ENCODE results near the gene SMCO1. TPM values are rescaled to one million over a fixed set of nuclear protein-coding genes. Genes with fewer than 3 reads are reported as not detected.

Gene SMCO1
- total and polyA plus RNA-seq, 2 experiments from 2014 or later = not detected

DNA sequence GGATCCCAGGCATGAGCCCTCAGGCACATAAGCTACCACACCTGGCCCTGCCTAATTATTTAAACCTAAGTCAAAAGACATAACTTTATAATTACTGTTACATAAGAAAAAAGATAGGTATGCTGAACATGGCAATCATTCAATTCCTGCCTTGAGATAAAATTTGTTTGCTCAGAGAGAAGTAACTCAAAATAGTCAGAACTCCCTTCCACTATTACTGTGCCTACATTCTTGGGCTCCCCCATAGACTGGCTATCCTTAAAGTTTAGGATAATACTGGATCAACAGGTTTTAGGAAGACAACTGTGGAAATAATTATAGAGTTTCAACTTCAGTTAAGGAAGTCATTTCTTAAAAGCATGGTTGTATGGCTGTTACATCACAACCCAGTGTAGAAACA lies 43.3 kb upstream of the SMCO1 start:
- H3K27ac ChIP-seq (ENCODE audit: low read depth) = no peak overlapping the region
- H3K36me3 Mint-ChIP-seq (ENCODE audit: low read depth) = no peaks in the 10 kb centered on the region; the same call in 2 of the 3 replicates
- no peaks in the 10 kb centered on the region for H3K27me3 Mint-ChIP-seq (ENCODE audit: insufficient read depth, low read depth, poor library complexity)
- H3K4me1 ChIP-seq (ENCODE audit: insufficient read depth) = no peaks in the 10 kb centered on the region
- H3K9me2 ChIP-seq (ENCODE audit: insufficient read depth) = no peaks in the 10 kb centered on the region
- no peak for ATAC-seq
- H4K20me1 ChIP-seq (replicated peaks; ENCODE audit: insufficient read depth) = peaks cover 3% of the 10 kb centered on the region
- DNase-seq (ENCODE audit: low spot score) = no peak
- no peak overlapping the region for H3K4me3 ChIP-seq
- TF ChIP-seq ZNF114 (CRISPR knock-in tag; IDR thresholded peaks at IDR 0.05) (no peak), NANOG (IDR thresholded peaks at IDR 0.05; ENCODE audit: borderline replicate concordance) (no peak), EZH2phosphoT487 (IDR thresholded peaks at IDR 0.05; ENCODE audit: unreplicated experiment) (no peak)
- TF ChIP-seq, protein P1, sequence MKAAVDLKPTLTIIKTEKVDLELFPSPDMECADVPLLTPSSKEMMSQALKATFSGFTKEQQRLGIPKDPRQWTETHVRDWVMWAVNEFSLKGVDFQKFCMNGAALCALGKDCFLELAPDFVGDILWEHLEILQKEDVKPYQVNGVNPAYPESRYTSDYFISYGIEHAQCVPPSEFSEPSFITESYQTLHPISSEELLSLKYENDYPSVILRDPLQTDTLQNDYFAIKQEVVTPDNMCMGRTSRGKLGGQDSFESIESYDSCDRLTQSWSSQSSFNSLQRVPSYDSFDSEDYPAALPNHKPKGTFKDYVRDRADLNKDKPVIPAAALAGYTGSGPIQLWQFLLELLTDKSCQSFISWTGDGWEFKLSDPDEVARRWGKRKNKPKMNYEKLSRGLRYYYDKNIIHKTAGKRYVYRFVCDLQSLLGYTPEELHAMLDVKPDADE (IDR thresholded peaks at IDR 0.05) = no peak
- no peaks in the 10 kb centered on the region for H3K36me3 ChIP-seq (ENCODE audit: insufficient read depth)
- H3F3A ChIP-seq (replicated peaks; ENCODE audit: low read depth) = no peaks in the 10 kb centered on the region
- H3K27ac Mint-ChIP-seq = no peak overlapping the region
- H3K27me3 ChIP-seq (ENCODE audit: insufficient read depth) = no peaks in the 10 kb centered on the region
- no peak overlapping the region for H2AFZ ChIP-seq
- H3K4me2 ChIP-seq = no peak overlapping the region
- no peak overlapping the region for H3K4me3 Mint-ChIP-seq
- no peaks in the 10 kb centered on the region for H3K4me1 Mint-ChIP-seq
- H3K79me2 ChIP-seq (replicated peaks; ENCODE audit: insufficient read depth) = peaks cover 9% of the 10 kb centered on the region
- no peaks in the 10 kb centered on the region for H3K9me3 Mint-ChIP-seq

DNA sequence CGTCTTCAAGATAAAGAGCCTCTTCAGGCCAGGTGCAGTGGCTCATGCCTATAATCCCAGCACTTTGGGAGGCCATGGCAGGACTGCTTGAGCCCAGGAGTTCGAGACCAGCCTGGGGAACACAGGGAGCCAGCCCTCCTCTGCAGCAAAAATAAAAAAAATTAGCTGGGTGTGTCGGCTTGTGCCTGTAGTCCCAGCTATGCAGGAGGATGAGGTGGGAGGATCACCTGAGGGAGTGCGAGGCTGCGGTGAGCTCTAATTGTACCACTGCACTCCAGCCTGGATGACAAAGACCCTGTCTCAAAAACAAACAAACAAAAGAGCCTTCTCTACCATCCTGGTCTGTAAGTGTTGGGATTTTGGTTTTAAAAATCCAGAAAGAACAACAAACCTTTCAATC lies 42.1 kb upstream of the SMCO1 start:
- Histone ChIP-seq H4K20me1 (replicated peaks; ENCODE audit: insufficient read depth) (no peaks in the 10 kb centered on the region; the same call in none of the 2 replicates), H3K36me3 (ENCODE audit: insufficient read depth) (no peaks in the 10 kb centered on the region), H2AFZ (no peak overlapping the region), H3K4me1 (ENCODE audit: insufficient read depth) (no peaks in the 10 kb centered on the region), H3K9me2 (ENCODE audit: insufficient read depth) (no peaks in the 10 kb centered on the region), H3F3A (replicated peaks; ENCODE audit: low read depth) (no peaks in the 10 kb centered on the region), H3K4me3 (no peak overlapping the region), H3K27ac (ENCODE audit: low read depth) (no peak overlapping the region), H3K4me2 (no peak overlapping the region), H3K27me3 (ENCODE audit: insufficient read depth) (no peaks in the 10 kb centered on the region), H3K79me2 (replicated peaks; ENCODE audit: insufficient read depth) (no peaks in the 10 kb centered on the region; the same call in 1 of the 2 replicates)
- ATAC-seq (no peak), DNase-seq (ENCODE audit: low spot score) (no peak)
- Mint-ChIP-seq H3K27me3 (ENCODE audit: insufficient read depth, low read depth, poor library complexity) (no peaks in the 10 kb centered on the region), H3K36me3 (ENCODE audit: low read depth) (no peaks in the 10 kb centered on the region; the same call in 2 of the 3 replicates), H3K4me3 (no peak overlapping the region), H3K4me1 (no peaks in the 10 kb centered on the region), H3K9me3 (no peaks in the 10 kb centered on the region), H3K27ac (no peak overlapping the region)
- TF ChIP-seq EZH2phosphoT487 (IDR thresholded peaks at IDR 0.05; ENCODE audit: unreplicated experiment) (no peak), ZNF331 (CRISPR knock-in tag; IDR thresholded peaks at IDR 0.05; ENCODE audit: low read depth) (no peak), POLR2AphosphoS5 (IDR thresholded peaks at IDR 0.05; ENCODE audit: low read depth) (no peak), JUNB (IDR thresholded peaks at IDR 0.05; ENCODE audit: unreplicated experiment) (no peak), EZH2 (IDR thresholded peaks at IDR 0.05; ENCODE audit: low read depth, unreplicated experiment) (no peak), CREB1 (CRISPR knock-in tag; IDR thresholded peaks at IDR 0.05; ENCODE audit: low read depth) (no peak), STAT1 (IDR thresholded peaks at IDR 0.05; ENCODE audit: unreplicated experiment) (no peak)
- TF ChIP-seq, protein P2, sequence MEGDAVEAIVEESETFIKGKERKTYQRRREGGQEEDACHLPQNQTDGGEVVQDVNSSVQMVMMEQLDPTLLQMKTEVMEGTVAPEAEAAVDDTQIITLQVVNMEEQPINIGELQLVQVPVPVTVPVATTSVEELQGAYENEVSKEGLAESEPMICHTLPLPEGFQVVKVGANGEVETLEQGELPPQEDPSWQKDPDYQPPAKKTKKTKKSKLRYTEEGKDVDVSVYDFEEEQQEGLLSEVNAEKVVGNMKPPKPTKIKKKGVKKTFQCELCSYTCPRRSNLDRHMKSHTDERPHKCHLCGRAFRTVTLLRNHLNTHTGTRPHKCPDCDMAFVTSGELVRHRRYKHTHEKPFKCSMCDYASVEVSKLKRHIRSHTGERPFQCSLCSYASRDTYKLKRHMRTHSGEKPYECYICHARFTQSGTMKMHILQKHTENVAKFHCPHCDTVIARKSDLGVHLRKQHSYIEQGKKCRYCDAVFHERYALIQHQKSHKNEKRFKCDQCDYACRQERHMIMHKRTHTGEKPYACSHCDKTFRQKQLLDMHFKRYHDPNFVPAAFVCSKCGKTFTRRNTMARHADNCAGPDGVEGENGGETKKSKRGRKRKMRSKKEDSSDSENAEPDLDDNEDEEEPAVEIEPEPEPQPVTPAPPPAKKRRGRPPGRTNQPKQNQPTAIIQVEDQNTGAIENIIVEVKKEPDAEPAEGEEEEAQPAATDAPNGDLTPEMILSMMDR (conservative IDR thresholded peaks at IDR 0.05; ENCODE audit: low read depth in 2 of 2) = no peak
- TF ChIP-seq, protein P1 (IDR thresholded peaks at IDR 0.05) = no peak
- TF ChIP-seq, protein P3, sequence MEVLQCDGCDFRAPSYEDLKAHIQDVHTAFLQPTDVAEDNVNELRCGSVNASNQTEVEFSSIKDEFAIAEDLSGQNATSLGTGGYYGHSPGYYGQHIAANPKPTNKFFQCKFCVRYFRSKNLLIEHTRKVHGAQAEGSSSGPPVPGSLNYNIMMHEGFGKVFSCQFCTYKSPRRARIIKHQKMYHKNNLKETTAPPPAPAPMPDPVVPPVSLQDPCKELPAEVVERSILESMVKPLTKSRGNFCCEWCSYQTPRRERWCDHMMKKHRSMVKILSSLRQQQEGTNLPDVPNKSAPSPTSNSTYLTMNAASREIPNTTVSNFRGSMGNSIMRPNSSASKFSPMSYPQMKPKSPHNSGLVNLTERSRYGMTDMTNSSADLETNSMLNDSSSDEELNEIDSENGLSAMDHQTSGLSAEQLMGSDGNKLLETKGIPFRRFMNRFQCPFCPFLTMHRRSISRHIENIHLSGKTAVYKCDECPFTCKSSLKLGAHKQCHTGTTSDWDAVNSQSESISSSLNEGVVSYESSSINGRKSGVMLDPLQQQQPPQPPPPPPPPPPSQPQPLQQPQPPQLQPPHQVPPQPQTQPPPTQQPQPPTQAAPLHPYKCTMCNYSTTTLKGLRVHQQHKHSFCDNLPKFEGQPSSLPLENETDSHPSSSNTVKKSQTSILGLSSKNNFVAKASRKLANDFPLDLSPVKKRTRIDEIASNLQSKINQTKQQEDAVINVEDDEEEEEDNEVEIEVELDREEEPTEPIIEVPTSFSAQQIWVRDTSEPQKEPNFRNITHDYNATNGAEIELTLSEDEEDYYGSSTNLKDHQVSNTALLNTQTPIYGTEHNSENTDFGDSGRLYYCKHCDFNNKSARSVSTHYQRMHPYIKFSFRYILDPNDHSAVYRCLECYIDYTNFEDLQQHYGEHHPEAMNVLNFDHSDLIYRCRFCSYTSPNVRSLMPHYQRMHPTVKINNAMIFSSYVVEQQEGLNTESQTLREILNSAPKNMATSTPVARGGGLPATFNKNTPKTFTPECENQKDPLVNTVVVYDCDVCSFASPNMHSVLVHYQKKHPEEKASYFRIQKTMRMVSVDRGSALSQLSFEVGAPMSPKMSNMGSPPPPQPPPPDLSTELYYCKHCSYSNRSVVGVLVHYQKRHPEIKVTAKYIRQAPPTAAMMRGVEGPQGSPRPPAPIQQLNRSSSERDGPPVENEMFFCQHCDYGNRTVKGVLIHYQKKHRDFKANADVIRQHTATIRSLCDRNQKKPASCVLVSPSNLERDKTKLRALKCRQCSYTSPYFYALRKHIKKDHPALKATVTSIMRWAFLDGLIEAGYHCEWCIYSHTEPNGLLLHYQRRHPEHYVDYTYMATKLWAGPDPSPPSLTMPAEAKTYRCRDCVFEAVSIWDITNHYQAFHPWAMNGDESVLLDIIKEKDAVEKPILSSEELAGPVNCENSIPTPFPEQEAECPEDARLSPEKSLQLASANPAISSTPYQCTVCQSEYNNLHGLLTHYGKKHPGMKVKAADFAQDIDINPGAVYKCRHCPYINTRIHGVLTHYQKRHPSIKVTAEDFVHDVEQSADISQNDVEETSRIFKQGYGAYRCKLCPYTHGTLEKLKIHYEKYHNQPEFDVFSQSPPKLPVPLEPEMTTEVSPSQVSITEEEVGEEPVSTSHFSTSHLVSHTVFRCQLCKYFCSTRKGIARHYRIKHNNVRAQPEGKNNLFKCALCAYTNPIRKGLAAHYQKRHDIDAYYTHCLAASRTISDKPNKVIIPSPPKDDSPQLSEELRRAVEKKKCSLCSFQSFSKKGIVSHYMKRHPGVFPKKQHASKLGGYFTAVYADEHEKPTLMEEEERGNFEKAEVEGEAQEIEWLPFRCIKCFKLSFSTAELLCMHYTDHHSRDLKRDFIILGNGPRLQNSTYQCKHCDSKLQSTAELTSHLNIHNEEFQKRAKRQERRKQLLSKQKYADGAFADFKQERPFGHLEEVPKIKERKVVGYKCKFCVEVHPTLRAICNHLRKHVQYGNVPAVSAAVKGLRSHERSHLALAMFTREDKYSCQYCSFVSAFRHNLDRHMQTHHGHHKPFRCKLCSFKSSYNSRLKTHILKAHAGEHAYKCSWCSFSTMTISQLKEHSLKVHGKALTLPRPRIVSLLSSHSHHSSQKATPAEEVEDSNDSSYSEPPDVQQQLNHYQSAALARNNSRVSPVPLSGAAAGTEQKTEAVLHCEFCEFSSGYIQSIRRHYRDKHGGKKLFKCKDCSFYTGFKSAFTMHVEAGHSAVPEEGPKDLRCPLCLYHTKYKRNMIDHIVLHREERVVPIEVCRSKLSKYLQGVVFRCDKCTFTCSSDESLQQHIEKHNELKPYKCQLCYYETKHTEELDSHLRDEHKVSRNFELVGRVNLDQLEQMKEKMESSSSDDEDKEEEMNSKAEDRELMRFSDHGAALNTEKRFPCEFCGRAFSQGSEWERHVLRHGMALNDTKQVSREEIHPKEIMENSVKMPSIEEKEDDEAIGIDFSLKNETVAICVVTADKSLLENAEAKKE (CRISPR knock-in tag; IDR thresholded peaks at IDR 0.05) = no peak

All from GM23338 (cell line).